ENCODE results near the gene PTH1R.

GRCh38 chr3:46942076-46942475 lies 64.6 kb downstream of the PTH1R start:
- no peak for TF ChIP-seq SIN3A (IDR thresholded peaks at IDR 0.05; ENCODE audit: borderline replicate concordance, insufficient read depth, low read depth, low read length)
- TF ChIP-seq, protein P1, sequence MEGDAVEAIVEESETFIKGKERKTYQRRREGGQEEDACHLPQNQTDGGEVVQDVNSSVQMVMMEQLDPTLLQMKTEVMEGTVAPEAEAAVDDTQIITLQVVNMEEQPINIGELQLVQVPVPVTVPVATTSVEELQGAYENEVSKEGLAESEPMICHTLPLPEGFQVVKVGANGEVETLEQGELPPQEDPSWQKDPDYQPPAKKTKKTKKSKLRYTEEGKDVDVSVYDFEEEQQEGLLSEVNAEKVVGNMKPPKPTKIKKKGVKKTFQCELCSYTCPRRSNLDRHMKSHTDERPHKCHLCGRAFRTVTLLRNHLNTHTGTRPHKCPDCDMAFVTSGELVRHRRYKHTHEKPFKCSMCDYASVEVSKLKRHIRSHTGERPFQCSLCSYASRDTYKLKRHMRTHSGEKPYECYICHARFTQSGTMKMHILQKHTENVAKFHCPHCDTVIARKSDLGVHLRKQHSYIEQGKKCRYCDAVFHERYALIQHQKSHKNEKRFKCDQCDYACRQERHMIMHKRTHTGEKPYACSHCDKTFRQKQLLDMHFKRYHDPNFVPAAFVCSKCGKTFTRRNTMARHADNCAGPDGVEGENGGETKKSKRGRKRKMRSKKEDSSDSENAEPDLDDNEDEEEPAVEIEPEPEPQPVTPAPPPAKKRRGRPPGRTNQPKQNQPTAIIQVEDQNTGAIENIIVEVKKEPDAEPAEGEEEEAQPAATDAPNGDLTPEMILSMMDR (IDR thresholded peaks at IDR 0.05), result no peak
- TF ChIP-seq POLR2AphosphoS5 (IDR thresholded peaks at IDR 0.05; ENCODE audit: low read depth, low read length), result no peak

All from Panc1 (cell line).